ENCODE results near the gene CD300LG.

- TF ChIP-seq BHLHE40 (IDR thresholded peaks at IDR 0.05; ENCODE audit: borderline replicate concordance) = no peak
- TF ChIP-seq NFRKB (IDR thresholded peaks at IDR 0.05) = no peak
- no peak for TF ChIP-seq SUZ12 (IDR thresholded peaks at IDR 0.05)
- no peak for TF ChIP-seq FOXM1 (IDR thresholded peaks at IDR 0.05; ENCODE audit: borderline replicate concordance)
- no peak for TF ChIP-seq TARDBP (IDR thresholded peaks at IDR 0.05)
- no peak for TF ChIP-seq ARNT (IDR thresholded peaks at IDR 0.05)
- no peak for TF ChIP-seq SP1 (IDR thresholded peaks at IDR 0.05)
- TF ChIP-seq ZNF384 (IDR thresholded peaks at IDR 0.05) = no peak
- no peak for TF ChIP-seq PKNOX1 (IDR thresholded peaks at IDR 0.05)
- no peak for TF ChIP-seq HDGF (IDR thresholded peaks at IDR 0.05; ENCODE audit: borderline replicate concordance)
- no peak for TF ChIP-seq LEF1 (IDR thresholded peaks at IDR 0.05; ENCODE audit: borderline replicate concordance)
- no peak for TF ChIP-seq FOXK2 (IDR thresholded peaks at IDR 0.05)
- TF ChIP-seq FOXA1 (IDR thresholded peaks at IDR 0.05) = no peak
These were observed 1.6 kb downstream of the CD300LG start for GRCh38 chr17:43848601-43849000.

All from HEK293T (cell line).